ENCODE results near the gene VBP1. TPM values are rescaled to one million over a fixed set of nuclear protein-coding genes. Genes with fewer than 3 reads are reported as not detected.
A peak's percentile ranks its signal among the peaks of the same experiment; 100 is the strongest.

Gene VBP1, protein sequence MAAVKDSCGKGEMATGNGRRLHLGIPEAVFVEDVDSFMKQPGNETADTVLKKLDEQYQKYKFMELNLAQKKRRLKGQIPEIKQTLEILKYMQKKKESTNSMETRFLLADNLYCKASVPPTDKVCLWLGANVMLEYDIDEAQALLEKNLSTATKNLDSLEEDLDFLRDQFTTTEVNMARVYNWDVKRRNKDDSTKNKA
- total RNA-seq = 42.1 and 56.2 TPM in 2 replicates

DNA sequence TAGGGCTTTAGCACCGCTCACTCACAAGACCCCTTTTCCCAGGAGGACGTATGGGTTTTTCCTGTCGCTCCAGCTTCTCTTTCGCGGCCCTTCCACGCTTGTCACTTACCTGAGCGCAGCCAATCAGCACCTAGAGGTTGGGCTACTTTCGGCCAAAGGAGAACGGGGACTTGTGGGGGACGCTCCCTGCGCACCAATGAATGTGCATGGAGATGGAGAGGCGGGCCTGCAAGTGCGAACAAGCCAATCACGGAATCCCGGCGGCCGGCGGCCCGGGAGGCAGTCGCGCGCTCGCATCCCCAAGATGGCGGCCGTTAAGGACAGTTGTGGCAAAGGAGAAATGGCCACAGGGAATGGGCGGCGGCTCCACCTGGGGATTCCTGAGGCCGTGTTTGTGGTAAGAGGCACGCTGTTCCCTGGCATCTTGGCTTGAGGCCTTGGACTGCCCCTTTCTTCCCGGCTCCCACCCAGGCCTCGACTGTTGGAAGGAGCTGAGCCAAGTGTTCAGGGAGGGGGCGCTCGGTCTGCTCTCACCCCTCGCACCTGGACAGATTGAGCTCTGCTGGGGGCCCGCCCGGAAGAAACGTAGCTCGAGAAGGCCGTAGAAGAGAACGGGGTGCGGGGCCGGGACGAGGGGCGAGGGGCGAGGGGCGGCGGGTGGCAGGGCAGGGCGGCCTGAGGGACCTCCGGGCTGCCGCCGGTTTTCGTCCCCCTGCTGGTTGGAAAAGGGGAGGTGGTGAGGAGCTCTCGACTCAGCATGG, at the start of gene VBP1:
Gene VBP1 (plus strand): TSS at position 282 of the 761 bp plus-strand sequence. CDS start 23 bp downstream, at position 305.
- no peaks in the 10 kb centered on the region for H3K36me3 ChIP-seq (ENCODE audit: control insufficient read depth, insufficient read depth, low read length)
- TF ChIP-seq, protein P1, sequence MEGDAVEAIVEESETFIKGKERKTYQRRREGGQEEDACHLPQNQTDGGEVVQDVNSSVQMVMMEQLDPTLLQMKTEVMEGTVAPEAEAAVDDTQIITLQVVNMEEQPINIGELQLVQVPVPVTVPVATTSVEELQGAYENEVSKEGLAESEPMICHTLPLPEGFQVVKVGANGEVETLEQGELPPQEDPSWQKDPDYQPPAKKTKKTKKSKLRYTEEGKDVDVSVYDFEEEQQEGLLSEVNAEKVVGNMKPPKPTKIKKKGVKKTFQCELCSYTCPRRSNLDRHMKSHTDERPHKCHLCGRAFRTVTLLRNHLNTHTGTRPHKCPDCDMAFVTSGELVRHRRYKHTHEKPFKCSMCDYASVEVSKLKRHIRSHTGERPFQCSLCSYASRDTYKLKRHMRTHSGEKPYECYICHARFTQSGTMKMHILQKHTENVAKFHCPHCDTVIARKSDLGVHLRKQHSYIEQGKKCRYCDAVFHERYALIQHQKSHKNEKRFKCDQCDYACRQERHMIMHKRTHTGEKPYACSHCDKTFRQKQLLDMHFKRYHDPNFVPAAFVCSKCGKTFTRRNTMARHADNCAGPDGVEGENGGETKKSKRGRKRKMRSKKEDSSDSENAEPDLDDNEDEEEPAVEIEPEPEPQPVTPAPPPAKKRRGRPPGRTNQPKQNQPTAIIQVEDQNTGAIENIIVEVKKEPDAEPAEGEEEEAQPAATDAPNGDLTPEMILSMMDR (IDR thresholded peaks at IDR 0.05; ENCODE audit: insufficient read depth, low read length, poor library complexity, severe bottlenecking) = peak; percentile 23
- H3K4me3 ChIP-seq (ENCODE audit: low read depth, low read length) = peak within 1 kb of the TSS; percentile 89
- DNase-seq (ENCODE audit: low read depth) = peak; percentile 84
- no peaks in the 10 kb centered on the region for H3K27me3 ChIP-seq (ENCODE audit: control insufficient read depth, insufficient read depth, low read length)

DNA sequence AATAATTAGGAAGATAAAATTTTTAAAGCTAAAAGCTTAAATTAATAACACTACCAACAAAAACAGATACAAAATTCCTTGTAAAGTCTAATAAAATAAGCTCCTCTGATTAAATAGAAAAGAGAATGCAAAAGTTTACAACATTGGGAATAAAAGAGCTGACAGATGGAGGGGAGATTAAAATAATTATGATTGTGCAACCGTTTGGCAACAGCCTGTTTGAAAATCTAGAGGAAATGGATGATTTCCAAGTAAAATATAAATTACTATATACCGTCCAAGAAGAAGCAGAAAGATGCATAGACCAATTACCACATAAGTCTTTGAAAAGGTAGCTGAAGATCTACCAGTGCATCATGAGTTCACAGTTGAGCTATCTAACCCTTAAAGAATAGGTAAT, 46.4 kb upstream of the VBP1 start:
- Histone ChIP-seq H3K27me3 (ENCODE audit: control insufficient read depth, insufficient read depth, low read length) (no peaks in the 10 kb centered on the region), H3K36me3 (ENCODE audit: control insufficient read depth, insufficient read depth, low read length) (no peaks in the 10 kb centered on the region), H3K4me3 (ENCODE audit: low read depth, low read length) (no peak overlapping the region)
- TF ChIP-seq, protein P1 (IDR thresholded peaks at IDR 0.05; ENCODE audit: insufficient read depth, low read length, poor library complexity, severe bottlenecking) = no peak
- DNase-seq (ENCODE audit: low read depth) = no peak

DNA sequence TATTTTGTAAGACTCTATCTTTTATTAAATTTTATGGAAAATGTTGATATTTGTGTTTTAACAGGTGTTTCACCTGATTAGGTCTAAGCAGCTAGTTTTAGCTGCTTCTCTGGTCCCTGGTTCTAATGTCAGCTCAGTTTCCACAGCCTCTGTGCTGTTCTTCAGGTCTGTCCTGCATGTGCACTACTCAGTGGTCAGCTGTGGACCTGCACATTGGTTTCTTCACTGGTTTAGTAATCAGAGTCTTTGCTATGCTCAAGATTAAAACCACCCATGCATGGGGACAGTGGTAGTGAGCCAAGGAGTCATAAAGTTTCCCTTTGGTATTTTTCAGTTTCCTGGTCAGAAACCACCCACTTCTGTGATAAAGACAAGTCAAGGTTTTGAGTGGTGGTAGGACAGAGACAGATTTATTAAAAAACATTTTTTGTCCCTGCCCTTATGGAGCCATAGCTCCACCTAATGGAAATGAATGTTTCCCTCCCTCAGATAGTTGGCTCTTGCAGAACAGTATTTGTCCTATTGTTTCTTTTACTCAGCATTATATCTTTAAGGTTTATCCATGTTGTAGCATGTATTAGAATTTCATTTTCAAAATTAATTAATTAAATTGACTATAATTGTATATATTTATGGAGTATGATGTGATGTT, 36.8 kb upstream of the VBP1 start:
- no peak for DNase-seq (ENCODE audit: low read depth)
- H3K27me3 ChIP-seq (ENCODE audit: control insufficient read depth, insufficient read depth, low read length) = no peaks in the 10 kb centered on the region
- no peak overlapping the region for H3K4me3 ChIP-seq (ENCODE audit: low read depth, low read length)
- TF ChIP-seq, protein P1 (IDR thresholded peaks at IDR 0.05; ENCODE audit: insufficient read depth, low read length, poor library complexity, severe bottlenecking) = no peak
- H3K36me3 ChIP-seq (ENCODE audit: control insufficient read depth, insufficient read depth, low read length) = no peaks in the 10 kb centered on the region

DNA sequence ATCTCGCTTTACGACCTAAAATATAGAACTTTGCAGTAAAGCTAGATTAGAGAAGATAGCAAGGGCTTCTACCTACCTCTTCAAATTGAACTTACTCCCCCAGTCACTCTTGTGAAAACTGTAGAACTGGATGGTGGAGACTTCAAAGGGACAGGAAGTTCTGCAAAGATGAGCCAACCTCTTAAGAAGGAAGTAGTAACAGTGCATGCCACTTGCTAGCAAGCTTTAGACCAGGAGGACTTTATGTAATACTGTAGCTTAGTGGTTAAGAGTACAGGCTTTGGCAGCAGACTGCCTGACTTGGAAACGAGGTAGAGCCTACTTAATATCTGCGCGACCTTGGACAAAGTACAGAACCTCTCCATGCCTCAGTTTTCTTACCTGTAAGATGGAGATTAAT, 27.5 kb upstream of the VBP1 start:
- no peak for DNase-seq (ENCODE audit: low read depth)
- TF ChIP-seq, protein P1 (IDR thresholded peaks at IDR 0.05; ENCODE audit: insufficient read depth, low read length, poor library complexity, severe bottlenecking) = no peak
- no peaks in the 10 kb centered on the region for H3K36me3 ChIP-seq (ENCODE audit: control insufficient read depth, insufficient read depth, low read length)
- H3K4me3 ChIP-seq (ENCODE audit: low read depth, low read length) = no peak overlapping the region
- H3K27me3 ChIP-seq (ENCODE audit: control insufficient read depth, insufficient read depth, low read length) = no peaks in the 10 kb centered on the region

DNA sequence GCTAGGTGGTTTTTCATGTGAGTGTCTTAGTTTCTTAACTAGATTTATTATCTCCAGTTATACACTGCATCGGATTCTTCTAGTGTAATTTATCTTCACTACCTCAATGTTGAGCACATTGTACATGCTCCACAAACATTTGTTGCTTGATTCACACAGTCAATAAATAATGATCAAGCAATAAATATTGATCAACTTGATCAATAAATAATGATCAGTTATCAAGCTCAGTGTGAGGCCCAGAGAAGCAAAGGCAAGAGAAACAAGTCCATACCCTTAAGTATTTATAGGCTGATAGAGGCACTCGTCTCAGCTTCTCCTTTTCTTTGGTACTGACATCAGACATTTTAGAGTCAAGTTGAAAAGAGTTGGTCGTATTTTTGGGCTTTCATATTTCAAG, 5.1 kb upstream of the VBP1 start:
- TF ChIP-seq, protein P1 (IDR thresholded peaks at IDR 0.05; ENCODE audit: insufficient read depth, low read length, poor library complexity, severe bottlenecking) = no peak
- no peak overlapping the region for H3K4me3 ChIP-seq (ENCODE audit: low read depth, low read length)
- no peaks in the 10 kb centered on the region for H3K36me3 ChIP-seq (ENCODE audit: control insufficient read depth, insufficient read depth, low read length)
- H3K27me3 ChIP-seq (ENCODE audit: control insufficient read depth, insufficient read depth, low read length) = no peaks in the 10 kb centered on the region
- DNase-seq (ENCODE audit: low read depth) = no peak
